H9 (cell line): ENCODE measurements around the gene PHOSPHO1. TPM values are rescaled to one million over a fixed set of nuclear protein-coding genes. Genes with fewer than 3 reads are reported as not detected.
"Not testable (repeated sequence)": the region's sequence is repeated elsewhere in the genome, so short reads cannot be mapped to it uniquely, and the experiment has no call there.

Source experiments
- DNase-seq: peaks from one replicate; pipeline ENCODE4 v3.0.0-alpha.2; 2017
- H2AFZ ChIP-seq: one replicate; pipeline ENCODE4 v1.6.1; 2013; ENCODE audit warnings: mild to moderate bottlenecking, low read length, control low read depth, moderate library complexity
- H2AK5ac ChIP-seq: 2 replicates; pipeline ENCODE4 v1.6.1; 2013; ENCODE audit warnings: low read length, control low read depth, mixed read lengths; ENCODE audit not compliant: insufficient read length
- H2BK120ac ChIP-seq: one replicate; pipeline ENCODE4 v1.6.1; 2013; ENCODE audit warnings: low read depth, mild to moderate bottlenecking, low read length, control low read depth, inconsistent platforms; ENCODE audit not compliant: poor library complexity, severe bottlenecking
- H2BK12ac ChIP-seq: 2 replicates; pipeline ENCODE4 v1.6.1; 2013; ENCODE audit warnings: low read length, control low read depth, mixed read lengths, low read depth; ENCODE audit not compliant: insufficient read length
- H2BK15ac ChIP-seq: 2 replicates; pipeline ENCODE4 v1.6.1; 2013; ENCODE audit warnings: low read depth, low read length, control low read depth
- H2BK20ac ChIP-seq: one replicate; pipeline ENCODE4 v1.6.1; 2013; ENCODE audit warnings: low read depth, mild to moderate bottlenecking, low read length, control low read depth, inconsistent platforms; ENCODE audit not compliant: poor library complexity, severe bottlenecking
- H2BK5ac ChIP-seq: 2 replicates; pipeline ENCODE4 v1.6.1; 2013; ENCODE audit warnings: low read length, control low read depth, mixed read lengths; ENCODE audit not compliant: insufficient read length
- H3K14ac ChIP-seq: 2 replicates; pipeline ENCODE4 v1.6.1; 2013; ENCODE audit warnings: low read length, control low read depth; ENCODE audit not compliant: insufficient read depth
- H3K18ac ChIP-seq: 2 replicates; pipeline ENCODE4 v1.6.1; 2013; ENCODE audit warnings: low read depth, mild to moderate bottlenecking, mixed read lengths, low read length, control low read depth; ENCODE audit not compliant: insufficient read length
- H3K23ac ChIP-seq: 2 replicates; pipeline ENCODE4 v1.6.1; 2013; ENCODE audit warnings: low read length, control low read depth, mixed read lengths, low read depth; ENCODE audit not compliant: insufficient read length
- H3K23me2 ChIP-seq: 2 replicates; pipeline ENCODE4 v1.6.1; 2013; ENCODE audit warnings: low read depth, mild to moderate bottlenecking, mixed read lengths, low read length, control low read depth; ENCODE audit not compliant: insufficient read length, poor library complexity, severe bottlenecking
- H3K27ac ChIP-seq: 2 replicates; pipeline ENCODE4 v1.5.1; 2013; ENCODE audit warnings: low read length, control low read depth, mixed read lengths, low read depth; ENCODE audit not compliant: insufficient read length
- H3K27me3 ChIP-seq: 2 replicates; pipeline ENCODE4 v1.6.1; 2013; ENCODE audit warnings: low read length, control low read depth, inconsistent platforms; ENCODE audit not compliant: insufficient read depth
- H3K4ac ChIP-seq: 2 replicates; pipeline ENCODE4 v1.6.1; 2013; ENCODE audit warnings: low read depth, mild to moderate bottlenecking, control low read depth, inconsistent platforms, low read length, moderate library complexity
- H3K4me1 ChIP-seq: 2 replicates; pipeline ENCODE4 v1.6.1; 2013; ENCODE audit warnings: low read length, control low read depth, inconsistent platforms; ENCODE audit not compliant: insufficient read depth
- H3K4me2 ChIP-seq: 2 replicates; pipeline ENCODE4 v1.6.1; 2013; ENCODE audit warnings: low read length, control low read depth, mixed read lengths; ENCODE audit not compliant: insufficient read length, insufficient read depth
- H3K56ac ChIP-seq: 2 replicates; pipeline ENCODE4 v1.6.1; 2013; ENCODE audit warnings: low read depth, mild to moderate bottlenecking, mixed read lengths, low read length, control low read depth; ENCODE audit not compliant: insufficient read length
- H3K79me1 ChIP-seq: 2 replicates; pipeline ENCODE4 v1.6.1; 2013; ENCODE audit warnings: low read depth, mild to moderate bottlenecking, moderate library complexity, low read length, control low read depth, inconsistent platforms; ENCODE audit not compliant: insufficient read depth, poor library complexity, severe bottlenecking
- H3K79me2 ChIP-seq: 2 replicates; pipeline ENCODE4 v1.6.1; 2013; ENCODE audit warnings: low read length, control low read depth, inconsistent platforms; ENCODE audit not compliant: insufficient read depth
- H3K9ac ChIP-seq: 2 replicates; pipeline ENCODE4 v1.6.1; 2013; ENCODE audit warnings: low read length, control low read depth, mixed read lengths; ENCODE audit not compliant: insufficient read length; ENCODE audit errors: extremely low read depth
- H3K9me3 ChIP-seq: one replicate; pipeline ENCODE4 v1.6.1; 2013; ENCODE audit warnings: low read depth, low read length, inconsistent platforms; ENCODE audit not compliant: control insufficient read depth
- H3T11ph ChIP-seq: one replicate; pipeline ENCODE4 v1.6.1; 2013; ENCODE audit warnings: mild to moderate bottlenecking, low read length, control low read depth, inconsistent platforms
- H4K20me1 ChIP-seq: one replicate; pipeline ENCODE4 v1.6.1; 2013; ENCODE audit not compliant: control insufficient read depth, insufficient read length, insufficient read depth
- H4K5ac ChIP-seq: 2 replicates; pipeline ENCODE4 v1.6.1; 2013; ENCODE audit warnings: low read depth, mild to moderate bottlenecking, mixed read lengths, low read length, control low read depth; ENCODE audit not compliant: insufficient read length
- H4K8ac ChIP-seq: replicated peaks from 2 replicates; pipeline ENCODE4 v1.6.1; 2013; ENCODE audit warnings: low read length, control low read depth, mixed read lengths, low read depth; ENCODE audit not compliant: insufficient read length
- H4K91ac ChIP-seq: 2 replicates; pipeline ENCODE4 v1.6.1; 2013; ENCODE audit warnings: low read depth, mild to moderate bottlenecking, moderate library complexity, mixed read lengths, low read length, control low read depth; ENCODE audit not compliant: insufficient read length
- H3K27ac Mint-ChIP-seq, 3 experiments: 2 replicates in 2 of 3; 3 replicates in 1 of 3; pipeline ENCODE4 v1.8.0; 2020 to 2021; ENCODE audit warnings: mixed read lengths in 3 of 3, mild to moderate bottlenecking in 1 of 3, moderate library complexity in 1 of 3
- H3K27me3 Mint-ChIP-seq: 2 replicates; pipeline ENCODE4 v1.8.0; 2021; ENCODE audit warnings: low read depth, mild to moderate bottlenecking, moderate library complexity, mixed read lengths
- H3K36me3 Mint-ChIP-seq, 3 experiments: 2 replicates in 2 of 3; 3 replicates in 1 of 3; pipeline ENCODE4 v1.8.0; 2020 to 2021; ENCODE audit warnings: low read depth in 3 of 3, mixed read lengths in 3 of 3; ENCODE audit not compliant: insufficient read depth in 1 of 3
- H3K4me1 Mint-ChIP-seq, 2 experiments: 2 replicates each; pipeline ENCODE4 v1.8.0; 2020; ENCODE audit warnings: mixed read lengths in 2 of 2
- H3K4me3 Mint-ChIP-seq, 2 experiments: 2 replicates in 1 of 2; 3 replicates in 1 of 2; pipeline ENCODE4 v1.8.0; 2020 to 2021; ENCODE audit warnings: mild to moderate bottlenecking in 2 of 2, mixed read lengths in 2 of 2, moderate library complexity in 1 of 2
- H3K9me3 Mint-ChIP-seq, 2 experiments: 2 replicates in 1 of 2; 3 replicates in 1 of 2; pipeline ENCODE4 v1.8.0; 2020; ENCODE audit warnings: mild to moderate bottlenecking in 2 of 2, mixed read lengths in 2 of 2, moderate library complexity in 1 of 2
- WGBS: extraction: QIAGEN DNeasy Blood & Tissue Kit; methylation state at CpG from one replicate; pipeline ENCODE4 v1.1.7; 2013; ENCODE audit warnings: missing lambda C conversion rate, low lambda C conversion rate, mixed read lengths; ENCODE audit not compliant: insufficient read length; ENCODE audit errors: extremely low coverage; 5-methylcytosine and 5-hydroxymethylcytosine counted together
- total RNA-seq: library from RNA; stranded (reverse); gene quantifications from 2 replicates; pipeline ENCODE4 v1.2.1, GENCODE V29; 2021
- TF ChIP-seq, protein P1 (sequence below): fragments of 200-600 bp; sonication (generic); conservative IDR thresholded peaks from 3 replicates; pipeline ENCODE4 v1.8.0; 2021; ENCODE audit warnings: antibody characterized with exemption, mild to moderate bottlenecking

PHOSPHO1 gene
- total RNA-seq, 1 experiment from 2014 or later = 0.63 TPM

DNA sequence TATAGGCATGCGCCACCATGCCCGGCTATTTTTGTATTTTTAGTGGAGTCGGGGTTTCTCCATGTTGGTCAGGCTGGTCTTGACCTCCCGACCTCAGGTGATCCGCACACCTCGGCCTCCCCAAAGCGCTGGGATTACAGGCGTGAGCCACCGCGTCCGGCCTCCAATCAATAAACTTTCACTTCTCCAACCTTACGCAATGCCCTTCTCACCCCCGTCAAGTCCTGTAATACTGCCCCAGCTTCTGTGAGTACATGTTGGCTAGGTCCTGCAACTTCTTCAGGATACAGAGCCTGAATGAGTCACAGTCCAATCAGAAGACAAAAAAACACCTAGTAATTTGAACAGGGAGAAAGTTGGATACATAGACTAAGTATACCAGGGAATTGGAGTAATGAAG is 47.1 kb upstream of the PHOSPHO1 start:
- no peaks in the 10 kb centered on the region for H3K27me3 ChIP-seq
- no peak overlapping the region for H3K27ac ChIP-seq
- H3K9me3 ChIP-seq = no peaks in the 10 kb centered on the region
- H3K23me2 ChIP-seq = no peaks in the 10 kb centered on the region
- no peak overlapping the region for H3K56ac ChIP-seq
- no peak overlapping the region for H2BK5ac ChIP-seq
- Mint-ChIP-seq H3K9me3 (no peaks in the 10 kb centered on the region), H3K4me3 (no peak overlapping the region), H3K27ac (peak overlapping the region in 1 of 3 experiments; percentile 3; a peak in 1 of 7 replicates), H3K27me3 (no peaks in the 10 kb centered on the region), H3K36me3 (no peaks in the 10 kb centered on the region), H3K4me1 (peaks cover 21 to 26% of the 10 kb centered on the region in 2 experiments)
- no peak overlapping the region for H3K9ac ChIP-seq
- H4K5ac ChIP-seq = no peak overlapping the region
- peak; percentile 18 for DNase-seq
- no peak overlapping the region for H2AFZ ChIP-seq
- no peak overlapping the region for H2BK15ac ChIP-seq
- no peak overlapping the region for H2BK120ac ChIP-seq
- no CpG with 5 or more reads among the region's 13 CpGs for WGBS
- H3K4me1 ChIP-seq = no peaks in the 10 kb centered on the region; the same call in 1 of the 2 replicates
- no peak overlapping the region for H3K18ac ChIP-seq
- H3K79me1 ChIP-seq = no peaks in the 10 kb centered on the region
- no peak overlapping the region for H3K4ac ChIP-seq
- no peaks in the 10 kb centered on the region for H3K79me2 ChIP-seq
- no peak overlapping the region for H3K14ac ChIP-seq
- peak overlapping the region; percentile 77 for H4K8ac ChIP-seq
- H3T11ph ChIP-seq = no peak overlapping the region
- no peak overlapping the region for H3K4me2 ChIP-seq
- H2AK5ac ChIP-seq = no peak overlapping the region
- H4K91ac ChIP-seq = no peak overlapping the region
- TF ChIP-seq, protein P1, sequence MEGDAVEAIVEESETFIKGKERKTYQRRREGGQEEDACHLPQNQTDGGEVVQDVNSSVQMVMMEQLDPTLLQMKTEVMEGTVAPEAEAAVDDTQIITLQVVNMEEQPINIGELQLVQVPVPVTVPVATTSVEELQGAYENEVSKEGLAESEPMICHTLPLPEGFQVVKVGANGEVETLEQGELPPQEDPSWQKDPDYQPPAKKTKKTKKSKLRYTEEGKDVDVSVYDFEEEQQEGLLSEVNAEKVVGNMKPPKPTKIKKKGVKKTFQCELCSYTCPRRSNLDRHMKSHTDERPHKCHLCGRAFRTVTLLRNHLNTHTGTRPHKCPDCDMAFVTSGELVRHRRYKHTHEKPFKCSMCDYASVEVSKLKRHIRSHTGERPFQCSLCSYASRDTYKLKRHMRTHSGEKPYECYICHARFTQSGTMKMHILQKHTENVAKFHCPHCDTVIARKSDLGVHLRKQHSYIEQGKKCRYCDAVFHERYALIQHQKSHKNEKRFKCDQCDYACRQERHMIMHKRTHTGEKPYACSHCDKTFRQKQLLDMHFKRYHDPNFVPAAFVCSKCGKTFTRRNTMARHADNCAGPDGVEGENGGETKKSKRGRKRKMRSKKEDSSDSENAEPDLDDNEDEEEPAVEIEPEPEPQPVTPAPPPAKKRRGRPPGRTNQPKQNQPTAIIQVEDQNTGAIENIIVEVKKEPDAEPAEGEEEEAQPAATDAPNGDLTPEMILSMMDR = no peak
- no peaks in the 10 kb centered on the region for H4K20me1 ChIP-seq
- no peak overlapping the region for H2BK20ac ChIP-seq
- H2BK12ac ChIP-seq = no peak overlapping the region
- H3K23ac ChIP-seq = no peak overlapping the region

GRCh38 chr17:49275981-49276380 is 45.4 kb upstream of the PHOSPHO1 start:
- not testable (repeated sequence) for H3K27ac Mint-ChIP-seq, H3K9ac ChIP-seq, H2BK5ac ChIP-seq, H4K5ac ChIP-seq, H4K91ac ChIP-seq, H3K27me3 Mint-ChIP-seq, H2AFZ ChIP-seq, H2BK120ac ChIP-seq, H3T11ph ChIP-seq, H3K23ac ChIP-seq, H3K14ac ChIP-seq, H3K4me2 ChIP-seq, H3K79me1 ChIP-seq, H2AK5ac ChIP-seq, H3K4me3 Mint-ChIP-seq, H3K9me3 Mint-ChIP-seq, H3K23me2 ChIP-seq, H3K9me3 ChIP-seq, H3K56ac ChIP-seq, H3K27ac ChIP-seq, H3K18ac ChIP-seq, H3K4me1 ChIP-seq, H3K27me3 ChIP-seq, H2BK20ac ChIP-seq, H3K79me2 ChIP-seq, H2BK12ac ChIP-seq, H3K36me3 Mint-ChIP-seq, H2BK15ac ChIP-seq, H4K8ac ChIP-seq, H4K20me1 ChIP-seq, H3K4ac ChIP-seq
- no CpG with 5 or more reads among the region's 12 CpGs for WGBS
- peaks cover 21 to 29% of the 10 kb centered on the region in 2 experiments for H3K4me1 Mint-ChIP-seq
- peak; percentile 21 for DNase-seq
